Left lung (tissue), 10 donors: ENCODE results near the gene GJB2. TPM values are rescaled to one million over a fixed set of nuclear protein-coding genes. Genes with fewer than 3 reads are reported as not detected.

Experiments used
- ATAC-seq: fragments of 200-7000 bp; cut with Tn5 transposase; one replicate; pipeline ENCODE4 v1.9.1; 2020; ENCODE audit warnings: moderate library complexity
- DNase-seq, 4 donors: peaks; one replicate each; pipeline ENCODE4 v3.0.0-alpha.2; 2013 to 2020
- H3K27ac ChIP-seq, 2 donors: fragments of 200-600 bp; sonication (generic) in 1 of 2; one replicate each; pipeline versions ENCODE4 v1.5.0 to v1.8.0; 2020 to 2021
- H3K27me3 ChIP-seq, 2 donors: fragments of 200-600 bp; sonication (generic) in 1 of 2; one replicate each; pipeline versions ENCODE4 v1.5.0 to v1.8.0; 2020 to 2021
- H3K36me3 ChIP-seq, 2 donors: fragments of 200-600 bp; sonication (generic) in 1 of 2; one replicate each; pipeline versions ENCODE4 v1.5.0 to v1.8.0; 2020 to 2021
- H3K4me1 ChIP-seq, 2 donors: fragments of 200-600 bp; one replicate each; pipeline ENCODE4 v1.8.0; 2021
- H3K4me3 ChIP-seq, 2 donors: fragments of 200-600 bp; sonication (generic) in 1 of 2; one replicate each; pipeline versions ENCODE4 v1.5.0 to v1.8.0; 2020 to 2021; ENCODE audit warnings: mild to moderate bottlenecking in 1 of 2
- H3K9me3 ChIP-seq, 2 donors: fragments of 200-600 bp; sonication (generic) in 1 of 2; one replicate each; pipeline versions ENCODE4 v1.5.0 to v1.8.0; 2020 to 2021
- CTCF ChIP-seq, 2 donors: fragments of 200-600 bp; sonication (generic) in 1 of 2; IDR thresholded peaks; one replicate each; pipeline versions ENCODE4 v1.5.0 to v1.8.0; 2021; ENCODE audit warnings: antibody characterized with exemption in 2 of 2
- intact Hi-C, 2 donors: fragments of 100-400 bp; cut with DNase I; formaldehyde crosslinking; loops; one replicate each; pipeline versions ENCODE4 v1.11.2 to v1.14.2; 2022
- polyA plus RNA-seq, 6 donors: library from polyadenylated mRNA; unstranded; fragments of 120-200 nt; gene quantifications; one replicate each; pipeline ENCODE4 v1.2.1, GENCODE V29; 2013; ENCODE audit not compliant: insufficient read length in 6 of 6
- total RNA-seq, 2 donors: library from RNA; stranded (reverse); fragmentation: NEBNext Ultra II Directional; extraction: Animal tissue kit (Norgen Biotek cat#: 25700); gene quantifications; one replicate each; pipeline ENCODE4 v1.2.1, GENCODE V29; 2021
- donor health status: DM: no; HTN: yes; CAD: no.
- donor health status: DM: no; HTN: no; CAD: no.

Gene GJB2
- total and polyA plus RNA-seq, 8 donors = 0.42 to 4.3 (median 0.78) TPM

GRCh38 chr13:20221772-20222171 lies 29.0 kb upstream of the GJB2 start:
- H3K4me1 ChIP-seq = peaks cover 0 to 11% of the 10 kb centered on the region in 2 donors
- H3K27ac ChIP-seq = no peak overlapping the region
- no peak overlapping the region for H3K4me3 ChIP-seq
- no peaks in the 10 kb centered on the region for H3K9me3 ChIP-seq
- no peak for TF ChIP-seq CTCF (IDR thresholded peaks at IDR 0.05)
- no peaks in the 10 kb centered on the region for H3K36me3 ChIP-seq
- peaks cover 0 to 29% of the 10 kb centered on the region in 2 donors for H3K27me3 ChIP-seq
- DNase-seq = peak in 1 of 4 donors; percentile 68
- intact Hi-C loops = no loop called here
- ATAC-seq = peak; percentile 37

GRCh38 chr13:20219577-20219976 lies 26.8 kb upstream of the GJB2 start:
- intact Hi-C loops = no loop called here
- Histone ChIP-seq H3K9me3 (no peaks in the 10 kb centered on the region), H3K27ac (no peak overlapping the region), H3K27me3 (peaks cover 0 to 12% of the 10 kb centered on the region in 2 donors), H3K36me3 (no peaks in the 10 kb centered on the region), H3K4me1 (peaks cover 0 to 11% of the 10 kb centered on the region in 2 donors), H3K4me3 (no peak overlapping the region)
- no peak for TF ChIP-seq CTCF (IDR thresholded peaks at IDR 0.05)
- ATAC-seq (no peak), DNase-seq (no peak)

GRCh38 chr13:20217168-20217567 lies 24.4 kb upstream of the GJB2 start:
- Histone ChIP-seq H3K4me3 (no peak overlapping the region), H3K36me3 (no peaks in the 10 kb centered on the region), H3K4me1 (peaks cover 0 to 11% of the 10 kb centered on the region in 2 donors), H3K27ac (no peak overlapping the region), H3K27me3 (no peaks in the 10 kb centered on the region), H3K9me3 (no peaks in the 10 kb centered on the region)
- TF ChIP-seq CTCF (IDR thresholded peaks at IDR 0.05) = no peak
- ATAC-seq (no peak), DNase-seq (no peak)
- intact Hi-C loops = no loop called here

- peaks cover 0 to 17% of the 10 kb centered on the region in 2 donors for H3K27me3 ChIP-seq
- no peak overlapping the region for H3K27ac ChIP-seq
- TF ChIP-seq CTCF (IDR thresholded peaks at IDR 0.05) = no peak
- no peaks in the 10 kb centered on the region for H3K36me3 ChIP-seq
- H3K4me1 ChIP-seq = no peaks in the 10 kb centered on the region
- ATAC-seq = no peak
- no peaks in the 10 kb centered on the region for H3K9me3 ChIP-seq
- intact Hi-C loops = no loop called here
- H3K4me3 ChIP-seq = no peak overlapping the region
- no peak for DNase-seq
These were observed 17.2 kb upstream of the GJB2 start for GRCh38 chr13:20209948-20210347.

GRCh38 chr13:20206698-20207235 lies 14.0 kb upstream of the GJB2 start:
- DNase-seq (no peak), ATAC-seq (no peak)
- H3K36me3 ChIP-seq = no peaks in the 10 kb centered on the region
- H3K27ac ChIP-seq = no peak overlapping the region
- no peaks in the 10 kb centered on the region for H3K4me1 ChIP-seq
- intact Hi-C loops = no loop called here
- H3K4me3 ChIP-seq = no peak overlapping the region
- peaks cover 0 to 6% of the 10 kb centered on the region in 2 donors for H3K9me3 ChIP-seq
- no peak for TF ChIP-seq CTCF (IDR thresholded peaks at IDR 0.05)
- H3K27me3 ChIP-seq = peaks cover 0 to 30% of the 10 kb centered on the region in 2 donors
